ENCODE results near the gene PLOD2. TPM values are rescaled to one million over a fixed set of nuclear protein-coding genes. Genes with fewer than 3 reads are reported as not detected.

The PLOD2 gene
- total and polyA plus RNA-seq, 4 donors, result 17.8 to 73.9 (median 22.7) TPM

- peaks cover 0 to 24% (median 21%) of the 10 kb centered on the region in 5 donors for H3K4me1 ChIP-seq (ENCODE audit: control insufficient read depth in 5 of 5, insufficient read depth in 5 of 5, low read length in 5 of 5)
- no peaks in the 10 kb centered on the region for H3K27me3 ChIP-seq (ENCODE audit: control insufficient read depth in 3 of 3, insufficient read depth in 3 of 3, low read length in 2 of 3)
- no peak overlapping the region for H3K27ac ChIP-seq (ENCODE audit: low read depth in 1 of 2, low read length in 1 of 2)
- H3K4me3 ChIP-seq, result no peak overlapping the region
- H3K9ac ChIP-seq (ENCODE audit: insufficient read depth in 1 of 2, low read length in 2 of 2), result no peak overlapping the region
- ATAC-seq (ENCODE audit: insufficient read depth, low FRiP score) (no peak), DNase-seq (no peak)
- 69 to 85% methylated on average over 3 of the region's 3 CpGs for WGBS, 2 donors
- no peak for TF ChIP-seq CTCF (IDR thresholded peaks at IDR 0.05; ENCODE audit: control extremely low read depth, extremely low read depth)
- no peaks in the 10 kb centered on the region for H3K36me3 ChIP-seq (ENCODE audit: control insufficient read depth in 4 of 4, insufficient read depth in 4 of 4, low read length in 4 of 4)
- H3K9me3 ChIP-seq (ENCODE audit: control insufficient read depth in 4 of 4, insufficient read depth in 3 of 4, low read length in 3 of 4), result no peaks in the 10 kb centered on the region
Measured at GRCh38 chr3:146129750-146130149, 31.2 kb downstream of the PLOD2 start.

- no peak overlapping the region for H3K27ac ChIP-seq (ENCODE audit: low read depth in 1 of 2, low read length in 1 of 2)
- peaks cover 0 to 18% (median 16%) of the 10 kb centered on the region in 5 donors for H3K4me1 ChIP-seq (ENCODE audit: control insufficient read depth in 5 of 5, insufficient read depth in 5 of 5, low read length in 5 of 5)
- no peak overlapping the region for H3K4me3 ChIP-seq
- H3K27me3 ChIP-seq (ENCODE audit: control insufficient read depth in 3 of 3, insufficient read depth in 3 of 3, low read length in 2 of 3), result no peaks in the 10 kb centered on the region
- DNase-seq (peak in 1 of 3 donors; percentile 38), ATAC-seq (ENCODE audit: insufficient read depth, low FRiP score) (no peak)
- 83 to 90% methylated on average over 1 of the region's 1 CpG for WGBS, 2 donors
- no peaks in the 10 kb centered on the region for H3K36me3 ChIP-seq (ENCODE audit: control insufficient read depth in 4 of 4, insufficient read depth in 4 of 4, low read length in 4 of 4)
- no peak for TF ChIP-seq CTCF (IDR thresholded peaks at IDR 0.05; ENCODE audit: control extremely low read depth, extremely low read depth)
- no peaks in the 10 kb centered on the region for H3K9me3 ChIP-seq (ENCODE audit: control insufficient read depth in 4 of 4, insufficient read depth in 3 of 4, low read length in 3 of 4)
- no peak overlapping the region for H3K9ac ChIP-seq (ENCODE audit: insufficient read depth in 1 of 2, low read length in 2 of 2)
Measured at GRCh38 chr3:146128939-146129338, 32.0 kb downstream of the PLOD2 start.

- TF ChIP-seq CTCF (IDR thresholded peaks at IDR 0.05; ENCODE audit: control extremely low read depth, extremely low read depth), result no peak
- Histone ChIP-seq H3K27ac (ENCODE audit: low read depth in 1 of 2, low read length in 1 of 2) (no peak overlapping the region), H3K4me3 (no peak overlapping the region), H3K9me3 (ENCODE audit: control insufficient read depth in 4 of 4, insufficient read depth in 3 of 4, low read length in 3 of 4) (no peaks in the 10 kb centered on the region), H3K27me3 (ENCODE audit: control insufficient read depth in 3 of 3, insufficient read depth in 3 of 3, low read length in 2 of 3) (no peaks in the 10 kb centered on the region), H3K4me1 (ENCODE audit: control insufficient read depth in 5 of 5, insufficient read depth in 5 of 5, low read length in 5 of 5) (peaks cover 0 to 19% (median 10%) of the 10 kb centered on the region in 5 donors), H3K36me3 (ENCODE audit: control insufficient read depth in 4 of 4, insufficient read depth in 4 of 4, low read length in 4 of 4) (no peaks in the 10 kb centered on the region), H3K9ac (ENCODE audit: insufficient read depth in 1 of 2, low read length in 2 of 2) (no peak overlapping the region)
- DNase-seq (no peak), ATAC-seq (ENCODE audit: insufficient read depth, low FRiP score) (no peak)
- 77 to 80% methylated on average over 1 of the region's 1 CpG for WGBS, 2 donors
Measured at GRCh38 chr3:146128179-146128578, 32.8 kb downstream of the PLOD2 start.

- H3K4me3 ChIP-seq, result no peak overlapping the region
- H3K9me3 ChIP-seq (ENCODE audit: control insufficient read depth in 4 of 4, insufficient read depth in 3 of 4, low read length in 3 of 4), result no peaks in the 10 kb centered on the region
- H3K4me1 ChIP-seq (ENCODE audit: control insufficient read depth in 5 of 5, insufficient read depth in 5 of 5, low read length in 5 of 5), result peaks cover 0 to 19% (median 10%) of the 10 kb centered on the region in 5 donors
- H3K27me3 ChIP-seq (ENCODE audit: control insufficient read depth in 3 of 3, insufficient read depth in 3 of 3, low read length in 2 of 3), result no peaks in the 10 kb centered on the region
- H3K27ac ChIP-seq (ENCODE audit: low read depth in 1 of 2, low read length in 1 of 2), result no peak overlapping the region
- no peak for TF ChIP-seq CTCF (IDR thresholded peaks at IDR 0.05; ENCODE audit: control extremely low read depth, extremely low read depth)
- ATAC-seq (ENCODE audit: insufficient read depth, low FRiP score) (peak; percentile 65), DNase-seq (peak in 2 of 3 donors; percentile 81 to 84)
- no peak overlapping the region for H3K9ac ChIP-seq (ENCODE audit: insufficient read depth in 1 of 2, low read length in 2 of 2)
- H3K36me3 ChIP-seq (ENCODE audit: control insufficient read depth in 4 of 4, insufficient read depth in 4 of 4, low read length in 4 of 4), result peaks cover 0 to 7% (median 2%) of the 10 kb centered on the region in 4 donors
Measured at GRCh38 chr3:146125951-146126350, 35.0 kb downstream of the PLOD2 start.

All from lung (tissue), 12 donors.